Middle frontal gyrus (tissue), 1 donor: Measurements from ENCODE around the gene SEPTIN1.
"Not testable (repeated sequence)": the region's sequence is repeated elsewhere in the genome, so short reads cannot be mapped to it uniquely, and the experiment has no call there.

Experiments used
- DNase-seq: peaks from one replicate; pipeline ENCODE4 v3.0.0-alpha.2; 2015; ENCODE audit warnings: low spot score; ENCODE audit errors: extremely low spot score

The SEPTIN1 gene

GRCh38 chr16:30341971-30342370, 40.4 kb downstream of the SEPTIN1 start:
- not testable (repeated sequence) for DNase-seq

- no peak for DNase-seq
Observed at GRCh38 chr16:30340621-30341020, 41.7 kb downstream of the SEPTIN1 start.

GRCh38 chr16:30338715-30339114, 43.6 kb downstream of the SEPTIN1 start:
- not testable (repeated sequence) for DNase-seq

GRCh38 chr16:30337964-30338357, 44.4 kb downstream of the SEPTIN1 start:
- DNase-seq = not testable (repeated sequence)

GRCh38 chr16:30335598-30336474, 46.5 kb downstream of the SEPTIN1 start:
- DNase-seq = no peak

- peak; percentile 53 for DNase-seq
Observed at GRCh38 chr16:30335028-30335597, 47.2 kb downstream of the SEPTIN1 start.

- DNase-seq = not testable (repeated sequence)
Observed at GRCh38 chr16:30334473-30334989, 47.8 kb downstream of the SEPTIN1 start.
